Renal pelvis (tissue), 12 donors: Measurements from ENCODE around the gene LHX8. TPM values are rescaled to one million over a fixed set of nuclear protein-coding genes. Genes with fewer than 3 reads are reported as not detected.
"Not testable (repeated sequence)": the region's sequence is repeated elsewhere in the genome, so short reads cannot be mapped to it uniquely, and the experiment has no call there.

Experiments used
- DNase-seq: peaks from one replicate; pipeline ENCODE4 v3.0.0-alpha.2; 2013
- long read RNA-seq, 16 experiments: transcript quantifications; one replicate each; lab custom pipeline, GENCODE V29; 2026
- polyA plus RNA-seq, 3 donors: library from polyadenylated mRNA; unstranded; fragments of 120-200 nt; gene quantifications; one replicate each; pipeline ENCODE4 v1.2.1, GENCODE V29; 2013; ENCODE audit not compliant: insufficient read length in 3 of 3

The LHX8 gene
- polyA plus RNA-seq = not detected
- long read RNA-seq, donor 1 = 0 reads
- long read RNA-seq, donor 2 = 0 reads
- long read RNA-seq, donor 3 = 0 reads
- long read RNA-seq, donor 4 = 0 reads
- long read RNA-seq, donor 5 = 0 reads
- long read RNA-seq, donor 6 = 0 reads
- long read RNA-seq, donor 7 = 0 reads
- long read RNA-seq, donor 8 = 0 reads
- long read RNA-seq, donor 9 = 0 reads
- long read RNA-seq, donor 10 = 0 reads
- long read RNA-seq, donor 11 = 0 reads
- long read RNA-seq, donor 12 = 0 reads
- long read RNA-seq, donor 13 = 0 reads
- long read RNA-seq, donor 14 = 0 reads
- long read RNA-seq, donor 15 = 0 reads
- long read RNA-seq, donor 16 = 0 reads

DNA sequence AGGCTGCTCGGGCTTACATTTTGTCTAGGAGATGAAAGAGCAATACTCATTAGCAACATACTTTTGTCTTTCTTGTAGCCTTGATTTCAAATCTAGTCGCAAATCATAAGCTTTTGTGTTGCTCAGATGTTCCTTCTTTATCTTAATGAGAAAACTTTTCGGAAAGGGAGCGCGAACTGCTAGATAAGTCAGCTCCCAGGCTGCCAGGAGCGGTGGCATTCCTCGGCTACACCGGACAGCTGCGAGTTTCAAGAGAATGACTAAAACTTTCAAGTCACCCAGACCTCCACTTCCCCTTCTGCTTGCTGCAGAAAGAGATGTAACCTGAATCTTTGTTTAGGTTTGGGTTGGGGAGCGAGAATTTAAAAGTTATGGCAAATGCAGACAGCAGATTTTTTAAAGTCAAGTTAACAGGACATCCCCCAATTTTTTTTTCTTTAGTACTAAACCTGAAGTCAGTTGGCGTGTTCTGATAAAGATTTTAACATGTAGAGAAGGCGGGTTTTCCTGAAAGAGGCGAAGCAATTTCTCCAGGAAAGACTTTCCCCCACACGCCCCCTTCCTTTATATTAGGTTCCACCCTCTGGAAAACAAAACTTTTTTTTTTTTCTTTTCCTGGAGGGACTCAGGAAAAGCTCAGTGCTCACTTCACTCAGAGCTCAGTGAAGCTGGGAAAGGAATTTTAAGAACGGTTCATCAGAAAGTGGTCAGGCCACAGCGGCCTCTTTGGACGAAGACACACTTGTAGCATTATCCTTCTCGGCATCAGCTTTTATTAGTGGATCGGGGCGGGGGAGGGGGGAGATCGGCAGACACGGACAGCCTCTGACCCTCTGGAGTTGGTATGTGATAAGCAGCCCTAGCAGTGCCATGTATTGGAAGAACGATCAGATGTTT is at the start of gene LHX8:
LHX8 (plus strand) TSS at position 639 of the 897 bp plus-strand sequence. CDS start 2,227 bp downstream, outside the sequence.
- DNase-seq = no peak

GRCh38 chr1:75085931-75086330 is 48.3 kb upstream of the LHX8 start:
- DNase-seq = no peak

- DNase-seq = no peak
These were observed 46.9 kb upstream of the LHX8 start for GRCh38 chr1:75087278-75087677.

DNA sequence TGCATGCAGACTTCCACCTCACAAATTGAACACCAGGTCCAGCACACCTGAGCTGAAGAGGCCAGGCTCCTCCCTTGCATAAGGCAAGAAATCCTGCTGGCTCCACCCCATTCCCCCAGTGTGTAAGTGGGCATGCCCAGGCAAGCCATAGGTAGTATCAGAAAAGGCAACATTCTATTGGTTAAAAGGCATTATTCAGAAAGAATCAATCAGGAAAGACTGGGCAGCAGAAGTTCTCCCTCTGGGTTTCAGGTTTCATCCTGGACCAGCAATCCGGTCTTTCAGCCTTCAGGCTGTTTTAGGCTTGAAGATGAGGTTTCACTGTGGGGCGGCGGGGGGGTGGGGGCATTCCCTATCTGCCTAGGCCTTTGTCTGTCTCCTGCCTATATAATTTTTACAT is 42.0 kb upstream of the LHX8 start:
- DNase-seq = no peak

- DNase-seq = no peak
These were observed 36.5 kb upstream of the LHX8 start for GRCh38 chr1:75097654-75098053.

DNA sequence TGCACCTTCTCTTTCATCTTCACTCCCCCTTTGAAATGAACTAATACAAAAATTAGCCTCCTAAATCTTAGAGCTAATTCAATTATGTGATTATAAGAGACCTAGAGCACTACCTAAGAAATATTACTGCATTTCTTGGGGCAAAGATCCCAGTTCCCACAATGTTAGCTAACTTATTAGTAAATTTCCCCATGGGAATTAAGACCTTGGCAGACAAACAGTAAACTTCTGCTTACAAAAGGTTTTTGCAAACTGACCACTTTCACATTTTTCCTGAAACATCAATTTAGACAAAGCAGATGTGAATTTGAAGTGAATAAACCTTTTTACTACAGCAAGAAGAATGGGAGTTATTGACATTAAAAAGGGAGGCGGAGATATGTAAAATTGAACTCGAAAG is 34.6 kb upstream of the LHX8 start:
- DNase-seq = no peak

- no peak for DNase-seq
These were observed 33.6 kb upstream of the LHX8 start for GRCh38 chr1:75100481-75101092.

- DNase-seq = not testable (repeated sequence)
These were observed 21.7 kb upstream of the LHX8 start for GRCh38 chr1:75112362-75112951.

DNA sequence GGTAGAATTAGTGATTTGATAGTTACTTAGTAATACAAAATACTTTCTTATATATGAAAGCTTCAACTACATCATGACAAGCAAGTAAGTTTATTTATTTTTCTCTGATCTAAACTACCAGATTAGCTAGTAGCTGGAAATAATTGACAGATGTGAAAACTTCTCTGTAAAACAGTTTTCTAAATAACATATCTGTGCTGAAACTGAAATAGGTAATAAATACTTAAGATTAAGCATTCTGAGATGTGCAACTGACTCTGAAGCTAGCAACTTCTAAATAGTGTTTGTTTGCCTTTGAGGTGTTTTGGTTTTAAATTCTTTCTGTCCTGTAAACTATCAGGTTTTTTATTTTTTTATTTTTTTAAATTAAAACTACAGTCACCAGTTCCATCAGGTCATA is 18.5 kb upstream of the LHX8 start:
- DNase-seq = no peak

- no peak for DNase-seq
These were observed 10.4 kb upstream of the LHX8 start for GRCh38 chr1:75123756-75124155.

DNA sequence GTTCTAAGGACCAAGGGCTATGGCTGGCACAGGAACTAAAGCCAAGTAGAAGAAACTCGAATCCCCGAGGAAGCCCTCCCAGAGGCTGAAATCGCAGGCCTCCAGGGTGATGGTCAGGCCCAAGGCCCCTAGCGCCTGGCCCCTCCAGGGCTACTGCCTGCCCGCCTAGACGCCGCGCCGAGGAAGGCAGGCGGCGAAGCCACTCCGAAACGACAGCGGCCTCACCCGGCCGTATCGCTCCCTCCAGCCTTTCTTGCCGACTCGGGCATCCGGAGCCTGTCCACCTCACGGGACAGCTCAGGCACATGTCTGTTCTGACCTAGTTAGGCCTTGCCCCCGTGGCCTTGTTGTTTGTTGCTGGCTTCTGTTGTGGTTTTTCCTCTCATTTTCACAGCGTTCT is 9.7 kb upstream of the LHX8 start:
- DNase-seq = no peak

DNA sequence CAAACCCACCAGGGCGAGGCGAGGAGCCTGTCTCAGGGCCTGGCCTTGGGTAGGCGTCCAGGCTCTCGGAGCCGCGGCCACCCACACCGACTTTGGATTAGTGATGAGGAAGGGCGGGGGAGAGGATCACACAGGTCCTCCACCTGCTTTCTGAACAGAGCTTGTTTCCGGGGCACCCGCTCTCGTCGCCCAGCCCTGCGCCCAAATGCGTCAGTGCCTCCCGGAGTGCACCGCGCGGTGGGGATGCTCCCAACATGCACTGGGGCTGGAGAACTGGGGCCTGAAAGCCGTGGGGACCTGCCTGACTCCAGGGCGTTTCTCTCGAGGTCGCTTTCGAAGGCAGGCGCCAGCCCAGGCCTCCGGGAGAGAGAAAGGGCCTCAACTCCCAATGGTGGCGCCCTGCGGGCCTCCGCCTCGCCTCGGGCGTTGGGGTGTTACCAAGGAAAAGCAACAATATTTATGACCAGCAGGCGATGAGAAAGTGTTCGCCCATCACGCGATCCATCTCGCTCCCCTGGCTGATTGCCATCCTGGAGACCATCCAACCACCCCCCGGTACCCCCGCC is 8.9 kb upstream of the LHX8 start:
- no peak for DNase-seq

DNA sequence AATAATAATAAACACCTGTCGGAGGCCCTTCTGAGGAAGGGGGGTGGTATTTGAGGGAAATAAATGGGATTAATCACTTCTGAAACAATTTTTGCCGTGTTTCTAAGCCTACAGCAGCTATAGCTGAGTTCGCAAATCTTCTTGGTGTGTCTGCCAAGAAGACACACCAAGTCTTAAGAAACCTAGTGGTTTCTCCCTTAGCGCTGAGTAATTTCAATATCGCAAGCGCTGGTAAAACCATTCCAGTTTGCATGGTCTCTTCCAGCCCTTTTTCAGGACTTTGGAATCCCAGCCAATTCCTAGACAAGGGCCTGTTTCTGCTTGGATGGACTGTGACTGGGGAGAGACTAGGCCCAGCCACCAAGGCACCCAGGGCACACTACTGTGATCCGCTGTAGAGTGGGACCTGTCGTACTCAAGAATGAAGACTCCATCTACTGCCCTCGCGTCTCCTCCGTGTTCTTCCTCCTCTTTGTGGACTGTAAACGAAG is 7.5 kb upstream of the LHX8 start:
- no peak for DNase-seq

DNA sequence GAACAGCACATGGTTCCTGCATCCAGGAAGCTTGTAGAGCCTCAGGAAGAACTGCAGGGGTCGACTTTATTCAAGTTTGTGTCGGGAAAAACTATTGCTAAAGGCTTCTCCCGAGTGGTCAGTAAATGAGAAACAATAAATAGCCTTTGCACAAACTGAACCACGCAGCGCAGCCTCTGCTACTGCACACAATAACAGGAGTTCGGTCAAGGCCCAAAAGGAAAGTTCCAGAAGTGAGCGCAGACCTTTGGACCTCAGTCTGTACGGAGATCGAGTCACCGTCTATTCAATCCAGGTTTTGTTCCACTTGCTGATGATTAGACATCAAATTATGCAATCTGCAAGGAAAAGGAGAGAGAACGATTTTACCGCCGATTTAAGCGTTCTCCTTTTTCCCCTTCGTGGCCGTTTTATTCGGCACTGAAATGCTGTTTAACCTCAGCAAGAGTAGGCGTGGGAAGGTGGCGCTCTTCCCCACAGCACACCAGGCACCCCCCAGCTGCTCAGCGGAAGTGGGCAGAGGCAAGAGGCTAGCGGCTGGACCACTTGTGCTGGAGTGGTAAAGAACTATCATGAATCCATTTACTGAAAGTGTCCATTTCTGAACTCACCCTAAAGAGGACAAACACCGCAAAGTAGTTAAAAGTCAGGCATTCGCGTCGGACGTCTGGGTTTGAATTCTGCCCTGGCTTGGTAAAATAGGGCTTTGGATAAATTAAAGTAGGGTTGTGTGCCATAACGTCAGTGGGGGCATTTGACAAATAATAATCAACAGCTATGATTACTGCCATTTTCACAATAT is 6.1 kb upstream of the LHX8 start:
- DNase-seq = no peak

DNA sequence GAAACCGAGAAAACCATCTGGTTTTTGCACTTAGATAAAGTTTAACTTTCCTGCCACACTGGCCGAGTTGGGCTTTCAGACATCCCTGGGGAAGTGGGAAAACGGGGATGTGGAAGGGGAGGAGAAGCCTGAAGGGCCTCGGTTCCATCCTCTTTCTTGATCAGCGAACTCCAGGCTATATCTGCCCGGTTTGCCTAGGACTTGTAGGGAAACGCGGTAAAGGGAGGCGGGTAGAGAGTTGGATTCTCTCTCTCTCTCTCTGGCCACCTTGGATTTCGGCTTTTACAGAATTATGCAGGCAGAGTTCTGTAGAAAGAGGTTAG is 4.6 kb upstream of the LHX8 start:
- DNase-seq = no peak

DNA sequence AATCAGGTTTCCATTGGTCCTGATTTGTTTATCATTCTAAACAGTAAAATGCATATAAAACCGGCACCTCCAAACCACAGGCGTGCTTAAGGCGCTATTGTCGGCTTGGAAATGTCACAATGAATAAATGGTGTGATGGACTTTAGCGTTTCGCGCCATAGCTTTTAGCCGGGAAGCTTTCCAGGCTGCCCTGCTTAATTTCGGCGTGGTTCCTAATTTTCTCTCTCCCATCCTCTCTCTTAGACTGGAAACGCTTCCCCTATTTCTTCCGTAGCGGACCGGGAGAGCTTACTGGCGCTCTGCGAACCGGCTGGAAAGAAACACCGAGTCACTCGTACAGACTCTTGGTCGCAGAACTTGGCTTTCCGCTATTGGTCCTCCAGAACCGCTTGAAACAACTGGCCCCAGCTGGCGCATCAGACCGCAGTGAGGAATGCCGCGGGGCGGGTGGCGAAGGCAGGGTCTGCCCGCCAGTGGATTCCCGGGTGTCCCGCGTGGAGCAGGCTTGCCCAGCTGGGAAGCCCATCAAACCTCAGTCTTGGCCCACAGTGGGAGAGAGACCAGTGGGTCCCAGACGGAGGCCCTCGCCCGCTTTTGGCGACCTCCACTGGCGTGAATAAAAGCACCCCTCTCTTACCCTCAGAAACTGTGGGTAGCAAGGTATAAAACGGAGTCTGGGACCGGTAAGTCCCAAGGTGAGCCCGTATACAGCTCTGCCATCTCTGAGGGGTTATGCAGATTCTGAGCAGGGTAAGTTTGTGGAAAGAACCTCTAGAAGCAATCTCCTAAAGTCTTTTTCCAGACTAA is 4.0 kb upstream of the LHX8 start:
- DNase-seq = no peak

GRCh38 chr1:75130865-75131564 is 3.2 kb upstream of the LHX8 start:
- no peak for DNase-seq

GRCh38 chr1:75131565-75132241 is 2.5 kb upstream of the LHX8 start:
- DNase-seq = no peak

DNA sequence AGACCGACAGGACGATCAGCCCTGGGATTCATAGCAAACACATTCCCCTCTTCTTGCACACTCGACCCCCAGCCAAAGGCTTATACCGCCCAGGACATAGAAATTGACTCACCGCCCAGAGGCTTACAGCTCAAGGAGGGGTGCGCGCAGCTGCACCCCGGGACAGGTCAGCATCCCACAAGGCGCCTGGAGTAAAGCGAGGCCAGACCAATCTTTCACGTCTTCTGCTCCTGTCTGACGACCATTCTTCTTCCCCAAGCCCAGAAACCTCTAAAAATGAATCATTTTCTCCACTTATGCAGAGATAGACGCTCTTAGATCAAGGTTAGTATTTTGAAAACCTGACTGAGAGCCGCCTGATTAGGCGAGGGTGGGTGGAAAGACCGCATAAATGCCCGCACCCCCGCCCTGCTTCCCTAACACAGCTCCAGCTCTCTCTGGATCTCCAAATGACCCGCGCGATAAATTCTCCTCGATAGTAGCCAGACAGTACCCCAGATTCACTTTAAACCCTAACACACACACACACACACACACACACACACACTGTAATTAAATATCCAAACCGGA is 1.9 kb upstream of the LHX8 start:
- DNase-seq = no peak
